HEK293 (cell line): Measurements from ENCODE around the gene ZBTB26.

Experiments used
- CTCF ChIA-PET: fragments of 350-600 bp; formaldehyde crosslinking; extraction: SDS; loops from one replicate; lab custom pipeline; 2021; ENCODE audit warnings: antibody characterized with exemption; lab: Yijun Ruan, JAX
- POLR2A ChIA-PET: fragments of 300-600 bp; formaldehyde crosslinking; extraction: SDS; loops from one replicate; lab custom pipeline; 2020; ENCODE audit warnings: antibody characterized with exemption, inconsistent platforms; lab: Yijun Ruan, JAX
- H3K27ac ChIP-seq: fragments of 200-500 bp; sonication (Bioruptor generic); 2 replicates; pipeline ENCODE4 v1.5.1; 2014; ENCODE audit warnings: low read depth, low read length, control low read depth, inconsistent platforms; ENCODE audit errors: extremely low read depth
- H3K36me3 ChIP-seq, 2 experiments: fragments of 200-500 bp in 1 of 2; sonication (Bioruptor generic) in 1 of 2; 1 replicate in 1 of 2; 2 replicates in 1 of 2; pipeline ENCODE4 v1.5.1; 2014 to 2017; ENCODE audit warnings: inconsistent platforms in 2 of 2, low read length in 2 of 2; ENCODE audit not compliant: control insufficient read depth in 2 of 2, insufficient read depth in 1 of 2
- H3K4me1 ChIP-seq: fragments of 200-500 bp; sonication (Bioruptor generic); 2 replicates; pipeline ENCODE4 v1.5.1; 2014; ENCODE audit warnings: mild to moderate bottlenecking, low read length, inconsistent platforms; ENCODE audit not compliant: control insufficient read depth, insufficient read depth
- H3K4me3 ChIP-seq: 2 replicates; pipeline ENCODE4 v1.5.1; 2011; ENCODE audit warnings: low read depth, mild to moderate bottlenecking, control low read depth, low read length, moderate library complexity
- H3K9me3 ChIP-seq: fragments of 200-500 bp; sonication (Bioruptor generic); 2 replicates; pipeline ENCODE4 v1.5.1; 2014; ENCODE audit warnings: low read depth, low read length, inconsistent platforms; ENCODE audit not compliant: control insufficient read depth, insufficient read depth
- HOXD13 ChIP-seq: sonication (generic); formaldehyde crosslinking; IDR thresholded peaks from 2 replicates; pipeline ENCODE4 v1.8.0; 2022; ENCODE audit warnings: missing genetic modification reagents, borderline replicate concordance
- KLF10 ChIP-seq: fragments of 450-650 bp; IDR thresholded peaks from 2 replicates; pipeline ENCODE4 v1.5.1; 2018; ENCODE audit warnings: missing biosample characterization, mild to moderate bottlenecking, missing genetic modification characterization
- MZF1 ChIP-seq: fragments of 450-650 bp; formaldehyde crosslinking; IDR thresholded peaks from 2 replicates; pipeline ENCODE4 v1.5.1; 2017; ENCODE audit warnings: missing biosample characterization, missing genetic modification characterization, borderline replicate concordance
- PATZ1 ChIP-seq: fragments of 450-650 bp; formaldehyde crosslinking; IDR thresholded peaks from 2 replicates; pipeline ENCODE4 v1.5.1; 2016; ENCODE audit warnings: missing biosample characterization, missing genetic modification characterization
- PRDM10 ChIP-seq: fragments of 450-650 bp; formaldehyde crosslinking; IDR thresholded peaks from 2 replicates; pipeline ENCODE4 v1.5.1; 2016; ENCODE audit warnings: missing biosample characterization, missing genetic modification characterization
- SCRT1 ChIP-seq: fragments of 450-650 bp; formaldehyde crosslinking; IDR thresholded peaks from 2 replicates; pipeline ENCODE4 v1.5.1; 2016; ENCODE audit warnings: missing biosample characterization, missing genetic modification characterization, borderline replicate concordance
- SP2 ChIP-seq: fragments of 450-650 bp; formaldehyde crosslinking; IDR thresholded peaks from 2 replicates; pipeline ENCODE4 v1.5.1; 2016; ENCODE audit warnings: missing biosample characterization, missing genetic modification characterization
- SP3 ChIP-seq: fragments of 450-650 bp; formaldehyde crosslinking; IDR thresholded peaks from 2 replicates; pipeline ENCODE4 v1.5.1; 2016; ENCODE audit warnings: missing biosample characterization, missing genetic modification characterization
- ZBTB26 ChIP-seq: fragments of 450-650 bp; formaldehyde crosslinking; optimal IDR thresholded peaks from 2 replicates; pipeline ENCODE3; 2016; ENCODE audit warnings: missing biosample characterization, mild to moderate bottlenecking, missing genetic modification characterization
- ZIC2 ChIP-seq: fragments of 450-650 bp; formaldehyde crosslinking; IDR thresholded peaks from 2 replicates; pipeline ENCODE4 v1.5.1; 2016; ENCODE audit warnings: missing biosample characterization, missing genetic modification characterization
- ZNF2 ChIP-seq: fragments of 450-650 bp; formaldehyde crosslinking; IDR thresholded peaks from 2 replicates; pipeline ENCODE4 v1.5.1; 2016; ENCODE audit warnings: missing biosample characterization, missing genetic modification characterization
- ZNF24 ChIP-seq: fragments of 450-650 bp; formaldehyde crosslinking; IDR thresholded peaks from 2 replicates; pipeline ENCODE4 v1.5.1; 2016; ENCODE audit warnings: missing biosample characterization, missing genetic modification characterization
- ZNF335 ChIP-seq: fragments of 450-650 bp; formaldehyde crosslinking; conservative IDR thresholded peaks from 2 replicates; pipeline ENCODE4 v1.5.1; 2016; ENCODE audit warnings: missing biosample characterization, missing genetic modification characterization
- ZNF366 ChIP-seq: fragments of 450-650 bp; formaldehyde crosslinking; conservative IDR thresholded peaks from 2 replicates; pipeline ENCODE4 v1.5.1; 2016; ENCODE audit warnings: missing biosample characterization, missing genetic modification characterization
- ZNF391 ChIP-seq: fragments of 450-650 bp; formaldehyde crosslinking; IDR thresholded peaks from 2 replicates; pipeline ENCODE4 v1.5.1; 2016; ENCODE audit warnings: low read depth, missing biosample characterization, missing genetic modification characterization, borderline replicate concordance
- ZNF433 ChIP-seq: fragments of 450-650 bp; formaldehyde crosslinking; IDR thresholded peaks from 2 replicates; pipeline ENCODE4 v1.5.1; 2016; ENCODE audit warnings: missing biosample characterization, missing genetic modification characterization, low read depth
- ZNF529 ChIP-seq: fragments of 450-650 bp; formaldehyde crosslinking; IDR thresholded peaks from 2 replicates; pipeline ENCODE4 v1.5.1; 2017; ENCODE audit warnings: missing genetic modification characterization, missing biosample characterization; ENCODE audit not compliant: insufficient replicate concordance
- ZNF561 ChIP-seq: fragments of 450-650 bp; IDR thresholded peaks from 2 replicates; pipeline ENCODE4 v1.5.1; 2018; ENCODE audit warnings: missing biosample characterization, missing genetic modification characterization, borderline replicate concordance
- ZNF621 ChIP-seq: fragments of 450-650 bp; formaldehyde crosslinking; IDR thresholded peaks from 2 replicates; pipeline ENCODE4 v1.5.1; 2017; ENCODE audit warnings: missing biosample characterization, missing genetic modification characterization
- ZNF701 ChIP-seq: fragments of 450-650 bp; formaldehyde crosslinking; IDR thresholded peaks from 2 replicates; pipeline ENCODE4 v1.5.1; 2016; ENCODE audit warnings: missing biosample characterization, missing genetic modification characterization
- TF ChIP-seq, protein P1 (sequence below): fragments of 450-650 bp; formaldehyde crosslinking; IDR thresholded peaks from 2 replicates; pipeline ENCODE4 v1.5.1; 2016; ENCODE audit warnings: missing biosample characterization, missing genetic modification characterization
- TF ChIP-seq, protein P2 (sequence below): fragments of 450-650 bp; formaldehyde crosslinking; IDR thresholded peaks from 2 replicates; pipeline ENCODE4 v1.5.1; 2016; ENCODE audit warnings: missing biosample characterization, missing genetic modification characterization
- TF ChIP-seq, protein P3 (sequence below): fragments of 450-650 bp; IDR thresholded peaks from 2 replicates; pipeline ENCODE4 v1.5.1; 2018; ENCODE audit warnings: missing biosample characterization, mild to moderate bottlenecking, missing genetic modification characterization

Gene ZBTB26

DNA sequence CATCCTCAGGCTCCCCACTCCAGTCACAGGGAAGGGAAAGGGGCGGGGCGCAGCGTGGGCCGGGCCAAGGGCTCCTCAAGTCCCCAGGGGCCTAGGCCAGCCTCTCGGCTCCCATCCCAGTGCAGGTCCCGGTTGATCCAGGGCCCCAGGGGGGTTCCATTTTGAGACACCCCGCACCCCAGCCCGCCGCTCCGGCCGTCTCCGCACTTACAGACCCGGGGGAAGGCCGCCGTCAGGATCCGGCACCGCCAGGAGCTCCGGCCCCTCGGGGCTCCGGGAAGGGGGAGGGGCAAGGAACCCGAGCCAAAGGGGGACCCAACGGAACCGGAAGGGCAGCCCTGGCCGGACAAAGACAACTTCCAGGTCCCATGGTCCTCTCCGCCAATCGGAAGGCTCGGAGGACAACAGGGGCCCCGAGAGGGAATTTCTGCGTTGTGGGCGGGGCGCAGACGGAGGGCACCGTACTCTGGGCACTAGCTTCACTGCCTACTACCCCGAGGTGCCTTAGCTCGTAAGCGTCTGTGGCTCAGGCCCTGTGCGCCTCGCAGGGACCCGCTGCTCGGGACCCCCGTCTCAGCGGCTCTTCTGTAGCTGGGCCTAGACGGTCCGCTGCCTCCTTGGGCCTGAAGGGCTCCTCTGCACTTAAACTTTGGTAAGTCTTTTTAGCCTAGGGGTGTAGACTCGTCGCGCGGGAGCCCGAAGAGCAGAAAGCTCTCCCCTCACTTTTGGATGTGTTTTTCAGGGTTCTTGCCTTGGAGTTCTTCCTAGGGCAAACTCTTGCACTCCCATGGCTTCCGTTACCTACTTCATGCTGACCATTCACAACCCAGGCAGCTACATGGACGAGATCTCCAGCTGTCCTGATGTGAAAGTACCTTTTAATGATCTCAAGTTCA, at the start of gene ZBTB26:
ZBTB26 (minus strand) TSS at position 287 of the 896 bp plus-strand sequence. CDS start 11,578 bp downstream, outside the sequence.
- ChIA-PET CTCF (interaction anchor here (0.6 to 1.1 kb wide), 4 partner anchors 13 to 59 kb away, joined by 3 read pairs; partner anchors contain the start of gene ZBTB6), POLR2A (interaction anchor here (0.7 to 4.1 kb wide), 12 partner anchors 9 to 103 kb away, joined by 3 to 126 read pairs (median 4); partner anchors contain the start of genes PDCL, RABGAP1, RC3H2 and ZBTB6)
- Histone ChIP-seq H3K27ac (peak within 1 kb of the TSS; percentile 73), H3K9me3 (no peaks in the 10 kb centered on the region), H3K4me1 (no peaks in the 10 kb centered on the region; the same call in 1 of the 2 replicates), H3K4me3 (peak within 1 kb of the TSS; percentile 84), H3K36me3 (peaks cover 3 to 11% of the 10 kb centered on the region in 2 experiments; a peak in 1 of 3 replicates)
- TF ChIP-seq MZF1 (tag by site-specific recombination) (no peak), SP3 (tag by site-specific recombination) (peak; percentile 85), ZNF701 (tag by site-specific recombination) (no peak), ZNF2 (tag by site-specific recombination) (peak; percentile 56), ZNF433 (tag by site-specific recombination) (no peak), ZNF366 (tag by site-specific recombination) (no peak), ZNF529 (tag by site-specific recombination) (no peak), ZNF335 (tag by site-specific recombination) (peak; percentile 97), ZNF561 (tag by site-specific recombination) (peak; percentile 45; the same call in 1 of the 2 replicates), KLF10 (tag by site-specific recombination) (peak; percentile 73), PRDM10 (tag by site-specific recombination) (0 out of 2 replicates have a peak, but pooled peaks have one; percentile 49), SCRT1 (tag by site-specific recombination) (no peak), ZNF24 (tag by site-specific recombination) (0 out of 2 replicates have a peak, but pooled peaks have one; percentile 51), HOXD13 (no peak), SP2 (tag by site-specific recombination) (peak; percentile 93), ZNF391 (tag by site-specific recombination) (no peak), ZIC2 (tag by site-specific recombination) (peak; percentile 64), ZNF621 (tag by site-specific recombination) (no peak), ZBTB26 (peak; percentile 23), PATZ1 (tag by site-specific recombination) (peak; percentile 72; the same call in 1 of the 2 replicates)
- TF ChIP-seq, protein P1, sequence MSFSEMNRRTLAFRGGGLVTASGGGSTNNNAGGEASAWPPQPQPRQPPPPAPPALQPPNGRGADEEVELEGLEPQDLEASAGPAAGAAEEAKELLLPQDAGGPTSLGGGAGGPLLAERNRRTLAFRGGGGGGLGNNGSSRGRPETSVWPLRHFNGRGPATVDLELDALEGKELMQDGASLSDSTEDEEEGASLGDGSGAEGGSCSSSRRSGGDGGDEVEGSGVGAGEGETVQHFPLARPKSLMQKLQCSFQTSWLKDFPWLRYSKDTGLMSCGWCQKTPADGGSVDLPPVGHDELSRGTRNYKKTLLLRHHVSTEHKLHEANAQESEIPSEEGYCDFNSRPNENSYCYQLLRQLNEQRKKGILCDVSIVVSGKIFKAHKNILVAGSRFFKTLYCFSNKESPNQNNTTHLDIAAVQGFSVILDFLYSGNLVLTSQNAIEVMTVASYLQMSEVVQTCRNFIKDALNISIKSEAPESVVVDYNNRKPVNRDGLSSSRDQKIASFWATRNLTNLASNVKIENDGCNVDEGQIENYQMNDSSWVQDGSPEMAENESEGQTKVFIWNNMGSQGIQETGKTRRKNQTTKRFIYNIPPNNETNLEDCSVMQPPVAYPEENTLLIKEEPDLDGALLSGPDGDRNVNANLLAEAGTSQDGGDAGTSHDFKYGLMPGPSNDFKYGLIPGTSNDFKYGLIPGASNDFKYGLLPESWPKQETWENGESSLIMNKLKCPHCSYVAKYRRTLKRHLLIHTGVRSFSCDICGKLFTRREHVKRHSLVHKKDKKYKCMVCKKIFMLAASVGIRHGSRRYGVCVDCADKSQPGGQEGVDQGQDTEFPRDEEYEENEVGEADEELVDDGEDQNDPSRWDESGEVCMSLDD (tag by site-specific recombination), result peak; percentile 78
- TF ChIP-seq, protein P2, sequence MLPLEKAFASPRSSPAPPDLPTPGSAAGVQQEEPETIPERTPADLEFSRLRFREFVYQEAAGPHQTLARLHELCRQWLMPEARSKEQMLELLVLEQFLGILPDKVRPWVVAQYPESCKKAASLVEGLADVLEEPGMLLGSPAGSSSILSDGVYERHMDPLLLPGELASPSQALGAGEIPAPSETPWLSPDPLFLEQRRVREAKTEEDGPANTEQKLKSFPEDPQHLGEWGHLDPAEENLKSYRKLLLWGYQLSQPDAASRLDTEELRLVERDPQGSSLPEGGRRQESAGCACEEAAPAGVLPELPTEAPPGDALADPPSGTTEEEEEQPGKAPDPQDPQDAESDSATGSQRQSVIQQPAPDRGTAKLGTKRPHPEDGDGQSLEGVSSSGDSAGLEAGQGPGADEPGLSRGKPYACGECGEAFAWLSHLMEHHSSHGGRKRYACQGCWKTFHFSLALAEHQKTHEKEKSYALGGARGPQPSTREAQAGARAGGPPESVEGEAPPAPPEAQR (tag by site-specific recombination), result no peak
- TF ChIP-seq, protein P3, sequence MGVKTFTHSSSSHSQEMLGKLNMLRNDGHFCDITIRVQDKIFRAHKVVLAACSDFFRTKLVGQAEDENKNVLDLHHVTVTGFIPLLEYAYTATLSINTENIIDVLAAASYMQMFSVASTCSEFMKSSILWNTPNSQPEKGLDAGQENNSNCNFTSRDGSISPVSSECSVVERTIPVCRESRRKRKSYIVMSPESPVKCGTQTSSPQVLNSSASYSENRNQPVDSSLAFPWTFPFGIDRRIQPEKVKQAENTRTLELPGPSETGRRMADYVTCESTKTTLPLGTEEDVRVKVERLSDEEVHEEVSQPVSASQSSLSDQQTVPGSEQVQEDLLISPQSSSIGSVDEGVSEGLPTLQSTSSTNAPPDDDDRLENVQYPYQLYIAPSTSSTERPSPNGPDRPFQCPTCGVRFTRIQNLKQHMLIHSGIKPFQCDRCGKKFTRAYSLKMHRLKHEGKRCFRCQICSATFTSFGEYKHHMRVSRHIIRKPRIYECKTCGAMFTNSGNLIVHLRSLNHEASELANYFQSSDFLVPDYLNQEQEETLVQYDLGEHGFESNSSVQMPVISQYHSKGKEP (tag by site-specific recombination), result no peak
